HepG2 (cell line): Measurements from ENCODE around the gene PSD4. TPM values are rescaled to one million over a fixed set of nuclear protein-coding genes. Genes with fewer than 3 reads are reported as not detected.
A peak's percentile ranks its signal among the peaks of the same experiment; 100 is the strongest.

Experiments
- CBX2 ChIP-seq, 2 experiments: fragments of 200-600 bp in 1 of 2; sonication (generic); formaldehyde crosslinking in 1 of 2; IDR thresholded peaks; 2 replicates each; pipeline versions ENCODE4 v1.7.0 to v1.8.1; 2018 to 2022; ENCODE audit warnings: low read depth in 2 of 2, low read length in 1 of 2, mild to moderate bottlenecking in 1 of 2, missing genetic modification reagents in 1 of 2
- CENPT ChIP-seq: sonication (generic); formaldehyde crosslinking; IDR thresholded peaks from 2 replicates; pipeline ENCODE4 v1.8.0; 2022; ENCODE audit warnings: low read depth, mild to moderate bottlenecking, moderate library complexity, missing genetic modification reagents
- HHEX ChIP-seq: IDR thresholded peaks from 2 replicates; pipeline ENCODE4 v1.6.1; 2016; ENCODE audit warnings: control low read depth
- HIVEP1 ChIP-seq: sonication (generic); formaldehyde crosslinking; IDR thresholded peaks from 2 replicates; pipeline ENCODE4 v1.4.0; 2020; ENCODE audit warnings: mild to moderate bottlenecking, missing genetic modification reagents
- JDP2 ChIP-seq: sonication (generic); formaldehyde crosslinking; IDR thresholded peaks from 2 replicates; pipeline ENCODE4 v1.8.1; 2022; ENCODE audit warnings: missing genetic modification reagents, borderline replicate concordance
- KDM5B ChIP-seq: sonication (generic); formaldehyde crosslinking; IDR thresholded peaks from 2 replicates; pipeline ENCODE4 v1.4.0; 2020; ENCODE audit warnings: missing genetic modification reagents, mild to moderate bottlenecking, borderline replicate concordance
- KLF9 ChIP-seq: IDR thresholded peaks from 2 replicates; pipeline ENCODE4 v1.6.1; 2016; ENCODE audit warnings: low read depth
- MAFF ChIP-seq: IDR thresholded peaks from 2 replicates; pipeline ENCODE4 v1.6.1; 2011; ENCODE audit warnings: low read depth, low read length, improper control_type of control experiment
- MYC ChIP-seq: sonication (generic); formaldehyde crosslinking; IDR thresholded peaks from 2 replicates; pipeline ENCODE4 v1.9.0; 2021; ENCODE audit warnings: missing genetic modification reagents, borderline replicate concordance
- NR3C1 ChIP-seq: sonication (generic); formaldehyde crosslinking; IDR thresholded peaks from 2 replicates; pipeline ENCODE4 v1.4.0; 2020; ENCODE audit warnings: missing genetic modification reagents
- PLRG1 ChIP-seq: fragments of 450-650 bp; conservative IDR thresholded peaks from 2 replicates; pipeline ENCODE4 v1.6.1; 2016
- ZFYVE20 ChIP-seq: sonication (generic); formaldehyde crosslinking; IDR thresholded peaks from 2 replicates; pipeline ENCODE4 v1.8.0; 2023; ENCODE audit warnings: low read depth, mild to moderate bottlenecking, moderate library complexity, missing genetic modification reagents, borderline replicate concordance
- ZNF180 ChIP-seq: sonication (generic); formaldehyde crosslinking; IDR thresholded peaks from 2 replicates; pipeline ENCODE4 v1.4.0; 2020; ENCODE audit warnings: low read depth, missing genetic modification reagents, borderline replicate concordance
- ZNF263 ChIP-seq: sonication (generic); formaldehyde crosslinking; IDR thresholded peaks from 2 replicates; pipeline ENCODE4 v1.4.0; 2020; ENCODE audit warnings: missing genetic modification reagents
- ZNF430 ChIP-seq: sonication (generic); formaldehyde crosslinking; IDR thresholded peaks from 2 replicates; pipeline ENCODE4 v1.9.0; 2021; ENCODE audit warnings: mild to moderate bottlenecking, missing genetic modification reagents
- ZSCAN20 ChIP-seq: sonication (generic); formaldehyde crosslinking; IDR thresholded peaks from 2 replicates; pipeline ENCODE4 v1.4.0; 2020; ENCODE audit warnings: missing genetic modification reagents, mild to moderate bottlenecking, borderline replicate concordance
- polyA plus RNA-seq, 8 experiments: library from polyadenylated mRNA; depleted of rRNA in 3 of 8; stranded (reverse) in 7 of 8; unstranded in 1 of 8; fragments of >200 nt; fragmentation: Illumina TruSeq in 4 of 8; extraction: Trizol in 4 of 8; gene quantifications; 2 replicates each; pipeline versions ENCODE4 v1.2.1 to v1.2.3, GENCODE V29; 2011 to 2016; ENCODE audit warnings: low read depth in 4 of 8, missing spikeins in 1 of 8, mixed read lengths in 1 of 8; ENCODE audit not compliant: insufficient read depth in 1 of 8
- total RNA-seq, 5 experiments: library from RNA; depleted of rRNA; stranded (reverse); fragments of >200 nt; fragmentation: Illumina TruSeq; extraction: Trizol; gene quantifications; 2 replicates each; pipeline ENCODE4 v1.2.3, GENCODE V29; 2016; ENCODE audit warnings: low read depth in 1 of 5
- TF ChIP-seq, protein P1 (sequence below): sonication (generic); formaldehyde crosslinking; IDR thresholded peaks from 2 replicates; pipeline ENCODE4 v1.5.1; 2020; ENCODE audit warnings: mild to moderate bottlenecking, missing genetic modification reagents, moderate library complexity
- TF ChIP-seq, protein P2 (sequence below): sonication (generic); formaldehyde crosslinking; IDR thresholded peaks from 2 replicates; pipeline ENCODE4 v1.5.0; 2020; ENCODE audit warnings: missing genetic modification reagents, mild to moderate bottlenecking, borderline replicate concordance
- TF ChIP-seq, protein P3 (sequence below): sonication (generic); formaldehyde crosslinking; IDR thresholded peaks from 2 replicates; pipeline ENCODE4 v1.9.0; 2021; ENCODE audit warnings: missing genetic modification reagents, mild to moderate bottlenecking, borderline replicate concordance
- TF ChIP-seq, protein P4 (sequence below): fragments of 450-650 bp; IDR thresholded peaks from 2 replicates; pipeline ENCODE4 v1.6.1; 2016
- TF ChIP-seq, protein P5 (sequence below): sonication (generic); formaldehyde crosslinking; IDR thresholded peaks from 2 replicates; pipeline ENCODE4 v1.8.1; 2023; ENCODE audit warnings: missing genetic modification reagents, inconsistent platforms, borderline replicate concordance

Gene PSD4
- total and polyA plus RNA-seq, 2 of the 13 experiments (the other 11 are each of a cell fraction or from before 2014, with no cell fraction given) = 5.8 to 9.4 TPM

DNA sequence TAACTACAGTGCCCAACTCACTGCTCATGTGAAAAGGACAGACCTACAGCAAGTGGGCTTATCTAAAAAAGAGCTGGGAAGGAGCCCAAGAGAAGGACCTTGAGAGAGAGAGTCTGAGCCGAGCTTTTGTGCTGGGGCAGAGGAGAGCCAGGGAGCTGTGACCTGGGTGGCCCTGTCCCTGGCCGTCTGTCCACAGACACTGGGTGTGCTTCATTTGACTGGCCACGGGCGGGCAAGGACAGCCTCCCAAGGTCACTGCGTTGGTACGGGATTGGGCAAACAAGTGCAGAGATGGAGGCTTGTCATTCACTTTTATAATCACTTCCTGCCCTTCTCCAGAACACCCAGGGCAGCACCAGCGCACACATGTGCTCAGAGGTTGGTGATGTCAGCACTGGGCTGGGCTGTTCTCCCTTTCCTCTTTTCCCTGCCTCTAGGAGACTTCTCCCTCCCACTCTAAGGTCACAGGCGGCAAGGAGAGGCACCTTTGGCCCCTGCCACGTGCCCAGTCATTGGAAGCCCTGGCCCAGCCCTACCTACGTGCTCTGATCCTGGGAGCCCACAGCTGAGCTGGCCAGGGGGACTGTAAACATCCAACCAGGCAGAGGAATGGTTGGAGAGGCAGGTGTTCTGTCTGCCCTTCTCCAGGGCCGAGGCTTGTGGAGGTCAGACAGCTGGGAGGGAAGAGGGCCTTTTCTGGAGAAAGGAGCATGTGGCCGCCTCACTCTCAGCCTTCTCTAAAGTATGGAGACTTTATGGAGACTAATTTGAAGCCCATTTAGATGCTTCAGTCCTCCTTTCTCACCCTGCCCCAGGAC, 6.4 kb upstream of the PSD4 start (continued):
- TF ChIP-seq, protein P1, sequence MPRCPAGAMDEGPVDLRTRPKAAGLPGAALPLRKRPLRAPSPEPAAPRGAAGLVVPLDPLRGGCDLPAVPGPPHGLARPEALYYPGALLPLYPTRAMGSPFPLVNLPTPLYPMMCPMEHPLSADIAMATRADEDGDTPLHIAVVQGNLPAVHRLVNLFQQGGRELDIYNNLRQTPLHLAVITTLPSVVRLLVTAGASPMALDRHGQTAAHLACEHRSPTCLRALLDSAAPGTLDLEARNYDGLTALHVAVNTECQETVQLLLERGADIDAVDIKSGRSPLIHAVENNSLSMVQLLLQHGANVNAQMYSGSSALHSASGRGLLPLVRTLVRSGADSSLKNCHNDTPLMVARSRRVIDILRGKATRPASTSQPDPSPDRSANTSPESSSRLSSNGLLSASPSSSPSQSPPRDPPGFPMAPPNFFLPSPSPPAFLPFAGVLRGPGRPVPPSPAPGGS (CRISPR knock-in tag) = peak; percentile 97
- TF ChIP-seq PLRG1 (no peak), ZNF180 (no peak), NR3C1 (CRISPR knock-in tag) (no peak), ZNF263 (peak; percentile 76), MYC (CRISPR knock-in tag) (peak; percentile 99), ZNF430 (CRISPR knock-in tag) (peak; percentile 98), CBX2 (IDR thresholded peaks at IDR 0.05; ENCODE audit: low read depth, low read length) (no peak), CBX2 (CRISPR knock-in tag; IDR thresholded peaks at IDR 0.05; ENCODE audit: low read depth) (peak; percentile 90; the same call in 1 of the 2 replicates), CENPT (CRISPR knock-in tag) (no peak), JDP2 (CRISPR knock-in tag) (peak; percentile 82; the same call in 1 of the 2 replicates), HHEX (CRISPR knock-in tag) (no peak; the same call in 1 of the 2 replicates), HIVEP1 (CRISPR knock-in tag) (peak; percentile 90), ZFYVE20 (CRISPR knock-in tag) (no peak; the same call in 1 of the 2 replicates), ZSCAN20 (CRISPR knock-in tag) (no peak), KDM5B (CRISPR knock-in tag) (peak; percentile 97; the same call in 1 of the 2 replicates), KLF9 (CRISPR knock-in tag) (peak; percentile 66; the same call in 1 of the 2 replicates), MAFF (0 out of 2 replicates have a peak, but pooled peaks have one; percentile 13)
- TF ChIP-seq, protein P2, sequence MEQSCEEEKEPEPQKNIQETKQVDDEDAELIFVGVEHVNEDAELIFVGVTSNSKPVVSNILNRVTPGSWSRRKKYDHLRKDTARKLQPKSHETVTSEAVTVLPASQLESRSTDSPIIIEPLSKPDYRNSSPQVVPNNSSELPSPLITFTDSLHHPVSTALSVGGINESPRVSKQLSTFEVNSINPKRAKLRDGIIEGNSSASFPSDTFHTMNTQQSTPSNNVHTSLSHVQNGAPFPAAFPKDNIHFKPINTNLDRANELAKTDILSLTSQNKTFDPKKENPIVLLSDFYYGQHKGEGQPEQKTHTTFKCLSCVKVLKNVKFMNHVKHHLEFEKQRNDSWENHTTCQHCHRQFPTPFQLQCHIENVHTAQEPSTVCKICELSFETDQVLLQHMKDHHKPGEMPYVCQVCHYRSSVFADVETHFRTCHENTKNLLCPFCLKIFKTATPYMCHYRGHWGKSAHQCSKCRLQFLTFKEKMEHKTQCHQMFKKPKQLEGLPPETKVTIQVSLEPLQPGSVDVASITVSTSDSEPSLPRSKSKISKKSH (CRISPR knock-in tag) = 0 out of 2 replicates have a peak, but pooled peaks have one; percentile 74
- TF ChIP-seq, protein P3, sequence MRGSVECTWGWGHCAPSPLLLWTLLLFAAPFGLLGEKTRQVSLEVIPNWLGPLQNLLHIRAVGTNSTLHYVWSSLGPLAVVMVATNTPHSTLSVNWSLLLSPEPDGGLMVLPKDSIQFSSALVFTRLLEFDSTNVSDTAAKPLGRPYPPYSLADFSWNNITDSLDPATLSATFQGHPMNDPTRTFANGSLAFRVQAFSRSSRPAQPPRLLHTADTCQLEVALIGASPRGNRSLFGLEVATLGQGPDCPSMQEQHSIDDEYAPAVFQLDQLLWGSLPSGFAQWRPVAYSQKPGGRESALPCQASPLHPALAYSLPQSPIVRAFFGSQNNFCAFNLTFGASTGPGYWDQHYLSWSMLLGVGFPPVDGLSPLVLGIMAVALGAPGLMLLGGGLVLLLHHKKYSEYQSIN (CRISPR knock-in tag) = no peak
- TF ChIP-seq, protein P4, sequence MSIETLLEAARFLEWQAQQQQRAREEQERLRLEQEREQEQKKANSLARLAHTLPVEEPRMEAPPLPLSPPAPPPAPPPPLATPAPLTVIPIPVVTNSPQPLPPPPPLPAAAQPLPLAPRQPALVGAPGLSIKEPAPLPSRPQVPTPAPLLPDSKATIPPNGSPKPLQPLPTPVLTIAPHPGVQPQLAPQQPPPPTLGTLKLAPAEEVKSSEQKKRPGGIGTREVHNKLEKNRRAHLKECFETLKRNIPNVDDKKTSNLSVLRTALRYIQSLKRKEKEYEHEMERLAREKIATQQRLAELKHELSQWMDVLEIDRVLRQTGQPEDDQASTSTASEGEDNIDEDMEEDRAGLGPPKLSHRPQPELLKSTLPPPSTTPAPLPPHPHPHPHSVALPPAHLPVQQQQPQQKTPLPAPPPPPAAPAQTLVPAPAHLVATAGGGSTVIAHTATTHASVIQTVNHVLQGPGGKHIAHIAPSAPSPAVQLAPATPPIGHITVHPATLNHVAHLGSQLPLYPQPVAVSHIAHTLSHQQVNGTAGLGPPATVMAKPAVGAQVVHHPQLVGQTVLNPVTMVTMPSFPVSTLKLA = peak; percentile 94
- TF ChIP-seq, protein P5, sequence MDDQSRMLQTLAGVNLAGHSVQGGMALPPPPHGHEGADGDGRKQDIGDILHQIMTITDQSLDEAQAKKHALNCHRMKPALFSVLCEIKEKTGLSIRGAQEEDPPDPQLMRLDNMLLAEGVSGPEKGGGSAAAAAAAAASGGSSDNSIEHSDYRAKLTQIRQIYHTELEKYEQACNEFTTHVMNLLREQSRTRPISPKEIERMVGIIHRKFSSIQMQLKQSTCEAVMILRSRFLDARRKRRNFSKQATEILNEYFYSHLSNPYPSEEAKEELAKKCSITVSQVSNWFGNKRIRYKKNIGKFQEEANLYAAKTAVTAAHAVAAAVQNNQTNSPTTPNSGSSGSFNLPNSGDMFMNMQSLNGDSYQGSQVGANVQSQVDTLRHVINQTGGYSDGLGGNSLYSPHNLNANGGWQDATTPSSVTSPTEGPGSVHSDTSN (CRISPR knock-in tag) = no peak
